Tibial nerve (tissue), 4 donors: ENCODE measurements around the gene KRTAP16-1.

Source experiments
- EP300 ChIP-seq, 2 donors: sonication (generic); formaldehyde crosslinking; IDR thresholded peaks; one replicate each; pipeline ENCODE4 v1.6.1; 2017; ENCODE audit warnings: antibody characterized with exemption in 2 of 2, mild to moderate bottlenecking in 1 of 2
- TF ChIP-seq, protein P1 (sequence below), 5 experiments: fragments of 200-600 bp in 3 of 5; fragments of 450-650 bp in 2 of 5; sonication (generic) in 3 of 5; IDR thresholded peaks; one replicate each; pipeline ENCODE4 v1.5.1; 2016 to 2019; ENCODE audit warnings: antibody characterized with exemption in 5 of 5, mild to moderate bottlenecking in 3 of 5, moderate library complexity in 2 of 5

GRCh38 chr17:41333836-41334235 lies 24.7 kb upstream of the KRTAP16-1 start:
- TF ChIP-seq, protein P1, sequence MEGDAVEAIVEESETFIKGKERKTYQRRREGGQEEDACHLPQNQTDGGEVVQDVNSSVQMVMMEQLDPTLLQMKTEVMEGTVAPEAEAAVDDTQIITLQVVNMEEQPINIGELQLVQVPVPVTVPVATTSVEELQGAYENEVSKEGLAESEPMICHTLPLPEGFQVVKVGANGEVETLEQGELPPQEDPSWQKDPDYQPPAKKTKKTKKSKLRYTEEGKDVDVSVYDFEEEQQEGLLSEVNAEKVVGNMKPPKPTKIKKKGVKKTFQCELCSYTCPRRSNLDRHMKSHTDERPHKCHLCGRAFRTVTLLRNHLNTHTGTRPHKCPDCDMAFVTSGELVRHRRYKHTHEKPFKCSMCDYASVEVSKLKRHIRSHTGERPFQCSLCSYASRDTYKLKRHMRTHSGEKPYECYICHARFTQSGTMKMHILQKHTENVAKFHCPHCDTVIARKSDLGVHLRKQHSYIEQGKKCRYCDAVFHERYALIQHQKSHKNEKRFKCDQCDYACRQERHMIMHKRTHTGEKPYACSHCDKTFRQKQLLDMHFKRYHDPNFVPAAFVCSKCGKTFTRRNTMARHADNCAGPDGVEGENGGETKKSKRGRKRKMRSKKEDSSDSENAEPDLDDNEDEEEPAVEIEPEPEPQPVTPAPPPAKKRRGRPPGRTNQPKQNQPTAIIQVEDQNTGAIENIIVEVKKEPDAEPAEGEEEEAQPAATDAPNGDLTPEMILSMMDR (IDR thresholded peaks at IDR 0.05), result no peak
- no peak for TF ChIP-seq EP300 (IDR thresholded peaks at IDR 0.05)
